WTC11 (cell line): ENCODE results near the gene AKAP8.

Experiments
- ARID4B ChIP-seq: sonication (generic); formaldehyde crosslinking; IDR thresholded peaks from 2 replicates; pipeline ENCODE4 v1.8.0; 2023; ENCODE audit warnings: missing genetic modification reagents, mild to moderate bottlenecking, borderline replicate concordance
- CTCF ChIP-seq: fragments of 200-600 bp; IDR thresholded peaks from 2 replicates; pipeline ENCODE4 v1.8.0; 2022; ENCODE audit warnings: antibody characterized with exemption
- E2F4 ChIP-seq: sonication (generic); formaldehyde crosslinking; IDR thresholded peaks from 2 replicates; pipeline ENCODE4 v1.8.1; 2022; ENCODE audit warnings: low read depth, mild to moderate bottlenecking, moderate library complexity, missing genetic modification reagents, borderline replicate concordance
- ELF4 ChIP-seq: sonication (generic); formaldehyde crosslinking; IDR thresholded peaks from 2 replicates; pipeline ENCODE4 v1.8.1; 2022; ENCODE audit warnings: low read depth, mild to moderate bottlenecking, moderate library complexity, missing genetic modification reagents
- ESRRA ChIP-seq: sonication (generic); formaldehyde crosslinking; IDR thresholded peaks from 2 replicates; pipeline ENCODE4 v1.8.1; 2022; ENCODE audit warnings: mild to moderate bottlenecking, missing genetic modification reagents, borderline replicate concordance
- ETV6 ChIP-seq: sonication (generic); formaldehyde crosslinking; IDR thresholded peaks from 2 replicates; pipeline ENCODE4 v1.8.1; 2022; ENCODE audit warnings: mild to moderate bottlenecking, missing genetic modification reagents
- GTF2I ChIP-seq: fragments of 250-450 bp; sonication (Bioruptor Pico); conservative IDR thresholded peaks from 2 replicates; pipeline ENCODE4 v1.4.0; 2021; ENCODE audit warnings: mild to moderate bottlenecking
- IRF2 ChIP-seq: sonication (generic); formaldehyde crosslinking; IDR thresholded peaks from 2 replicates; pipeline ENCODE4 v1.8.0; 2022; ENCODE audit warnings: low read depth, missing genetic modification reagents, borderline replicate concordance
- NFE2L1 ChIP-seq: sonication (generic); formaldehyde crosslinking; IDR thresholded peaks from 2 replicates; pipeline ENCODE4 v1.8.1; 2023; ENCODE audit warnings: missing genetic modification reagents
- SMAD3 ChIP-seq: sonication (generic); formaldehyde crosslinking; IDR thresholded peaks from 2 replicates; pipeline ENCODE4 v1.8.0; 2022; ENCODE audit warnings: missing genetic modification reagents, mild to moderate bottlenecking, borderline replicate concordance
- TEAD1 ChIP-seq: sonication (generic); formaldehyde crosslinking; IDR thresholded peaks from 2 replicates; pipeline ENCODE4 v1.8.0; 2022; ENCODE audit warnings: mild to moderate bottlenecking, missing genetic modification reagents
- TP53 ChIP-seq: sonication (generic); formaldehyde crosslinking; IDR thresholded peaks from 2 replicates; pipeline ENCODE4 v1.8.1; 2023; ENCODE audit warnings: mild to moderate bottlenecking, missing genetic modification reagents
- USF2 ChIP-seq: sonication (generic); formaldehyde crosslinking; IDR thresholded peaks from 2 replicates; pipeline ENCODE4 v1.8.1; 2023; ENCODE audit warnings: mild to moderate bottlenecking, missing genetic modification reagents, moderate library complexity

GRCh38 chr19:15398501-15399233, 19.1 kb upstream of the AKAP8 start:
- TF ChIP-seq CTCF (no peak), TP53 (CRISPR knock-in tag) (no peak), ARID4B (no peak), ELF4 (CRISPR knock-in tag) (no peak), ESRRA (CRISPR knock-in tag) (no peak), NFE2L1 (CRISPR knock-in tag) (no peak), ETV6 (no peak), SMAD3 (CRISPR knock-in tag) (no peak), TEAD1 (no peak), USF2 (CRISPR knock-in tag) (no peak), E2F4 (CRISPR knock-in tag) (no peak), GTF2I (CRISPR knock-in tag) (no peak), IRF2 (CRISPR knock-in tag) (no peak)
